ENCODE results near the gene MRPL37.

The MRPL37 gene

GRCh38 chr1:54157401-54157800, 42.6 kb upstream of the MRPL37 start:
- TF ChIP-seq CTCF (IDR thresholded peaks at IDR 0.05; ENCODE audit: low read depth, low read length), result no peak
- H3K4me3 ChIP-seq (ENCODE audit: low read depth, low read length), result no peak overlapping the region

- no peak for TF ChIP-seq CTCF (IDR thresholded peaks at IDR 0.05; ENCODE audit: low read depth, low read length)
- no peak overlapping the region for H3K4me3 ChIP-seq (ENCODE audit: low read depth, low read length)
Observed at GRCh38 chr1:54158071-54158470, 41.9 kb upstream of the MRPL37 start.

DNA sequence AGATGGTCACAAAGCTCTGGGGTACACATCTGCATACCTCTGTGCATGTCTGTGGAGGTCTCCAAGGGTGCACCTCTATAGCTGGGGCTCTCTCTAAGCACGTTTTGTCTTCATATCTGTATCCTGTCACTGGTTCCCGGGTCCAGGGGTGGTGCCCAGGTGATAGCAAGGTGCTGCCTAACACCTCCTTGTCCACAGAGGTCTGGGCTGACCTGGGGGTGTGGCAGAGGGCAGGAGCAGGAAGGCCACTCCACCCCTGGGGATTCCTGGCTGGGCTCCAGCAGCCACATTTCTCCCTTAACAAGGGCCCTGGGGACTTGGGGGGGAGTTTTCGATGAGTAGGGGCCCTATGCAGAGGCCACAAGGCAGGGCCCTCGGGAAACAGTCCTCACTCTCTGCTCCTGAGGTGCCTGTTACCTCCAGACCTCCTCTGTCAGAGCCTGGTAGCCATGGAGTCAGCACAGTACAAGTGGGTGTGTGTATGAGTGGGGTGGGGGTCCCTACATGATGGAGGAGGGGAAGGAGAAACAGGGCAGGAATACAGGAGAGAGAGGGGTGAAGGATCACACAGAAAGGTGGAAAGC, 40.1 kb upstream of the MRPL37 start:
- H3K4me3 ChIP-seq (ENCODE audit: low read depth, low read length), result no peak overlapping the region
- TF ChIP-seq CTCF (IDR thresholded peaks at IDR 0.05; ENCODE audit: low read depth, low read length), result no peak

DNA sequence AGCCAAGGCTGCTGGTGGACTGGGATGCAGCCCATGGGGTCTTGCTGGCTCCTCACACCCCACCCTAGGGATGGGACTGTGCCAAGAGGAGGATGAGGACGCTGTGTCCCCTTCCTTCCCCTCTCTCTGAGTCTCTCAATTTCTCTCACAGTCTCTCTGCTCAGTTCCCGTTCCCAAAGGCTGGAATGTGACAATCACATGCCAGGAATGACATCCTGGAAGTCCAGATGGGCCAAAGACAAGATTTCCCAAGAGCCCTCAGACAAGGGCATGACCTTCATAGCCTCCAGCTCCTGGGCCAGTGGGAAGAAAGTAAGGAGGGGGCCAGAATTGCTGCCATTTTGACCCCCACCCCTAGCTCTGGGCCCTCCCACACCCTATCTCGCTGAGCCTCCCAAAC, 39.6 kb upstream of the MRPL37 start:
- no peak overlapping the region for H3K4me3 ChIP-seq (ENCODE audit: low read depth, low read length)
- TF ChIP-seq CTCF (IDR thresholded peaks at IDR 0.05; ENCODE audit: low read depth, low read length), result no peak

DNA sequence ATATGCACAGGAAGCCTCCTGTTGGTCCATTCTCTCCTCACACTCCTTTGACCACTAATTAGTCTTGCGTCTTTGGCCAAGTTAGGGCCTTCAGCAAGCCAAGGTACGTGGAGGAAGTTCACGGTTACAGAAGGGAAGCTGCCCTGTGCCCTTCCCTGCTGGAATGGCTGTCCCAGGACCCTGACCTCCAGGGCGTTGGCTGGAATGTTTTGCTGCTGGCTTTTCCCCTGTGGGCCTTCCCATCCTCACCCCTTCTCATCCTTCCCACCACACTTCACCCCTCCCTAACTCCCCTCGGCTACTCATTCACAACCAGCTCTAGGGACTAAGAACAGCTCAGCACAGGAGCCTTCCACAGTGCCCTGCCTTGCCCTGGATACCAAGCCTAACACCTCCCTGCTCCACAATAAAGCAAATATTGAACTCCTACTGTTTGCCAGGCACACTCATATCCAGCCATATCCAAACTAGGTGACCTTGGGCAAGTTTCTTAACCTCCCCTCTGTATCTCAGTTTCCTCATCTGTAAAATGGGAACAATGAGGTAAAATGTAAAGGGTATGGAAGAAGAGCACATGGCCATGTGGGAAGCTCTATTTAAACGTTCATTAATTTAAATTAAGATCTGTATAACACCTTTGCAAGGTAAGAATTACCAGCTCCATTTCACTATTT, 38.3 kb upstream of the MRPL37 start:
- no peak for TF ChIP-seq CTCF (IDR thresholded peaks at IDR 0.05; ENCODE audit: low read depth, low read length)
- no peak overlapping the region for H3K4me3 ChIP-seq (ENCODE audit: low read depth, low read length)

DNA sequence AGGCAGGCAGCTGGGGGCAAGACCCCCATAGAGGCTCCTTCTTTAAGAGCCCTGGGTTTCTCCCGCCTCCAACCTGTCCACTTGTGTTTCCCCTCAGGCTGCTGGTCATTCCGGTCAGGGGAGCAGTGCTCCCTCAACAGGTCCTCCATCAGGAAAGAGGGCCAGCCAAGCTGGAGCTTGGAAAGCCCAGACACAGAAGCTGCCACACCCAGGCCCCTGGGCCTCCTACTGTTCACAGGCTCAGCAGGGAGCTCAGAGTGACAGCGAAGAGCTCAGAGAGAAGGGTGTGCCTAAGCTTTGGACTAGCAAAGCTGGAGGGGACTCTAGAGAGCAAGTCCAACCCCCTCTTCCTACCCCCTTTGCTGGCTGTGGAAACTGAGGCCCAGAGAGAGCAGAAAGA, 36.9 kb upstream of the MRPL37 start:
- TF ChIP-seq CTCF (IDR thresholded peaks at IDR 0.05; ENCODE audit: low read depth, low read length), result no peak
- no peak overlapping the region for H3K4me3 ChIP-seq (ENCODE audit: low read depth, low read length)

GRCh38 chr1:54163573-54163972, 36.4 kb upstream of the MRPL37 start:
- H3K4me3 ChIP-seq (ENCODE audit: low read depth, low read length), result no peak overlapping the region
- TF ChIP-seq CTCF (IDR thresholded peaks at IDR 0.05; ENCODE audit: low read depth, low read length), result no peak

All from WI38 (cell line).